ENCODE results near the gene FAM204A. TPM values are rescaled to one million over a fixed set of nuclear protein-coding genes. Genes with fewer than 3 reads are reported as not detected.

FAM204A gene
- total RNA-seq, 1 donor from 2014 or later, result 77.3 TPM

DNA sequence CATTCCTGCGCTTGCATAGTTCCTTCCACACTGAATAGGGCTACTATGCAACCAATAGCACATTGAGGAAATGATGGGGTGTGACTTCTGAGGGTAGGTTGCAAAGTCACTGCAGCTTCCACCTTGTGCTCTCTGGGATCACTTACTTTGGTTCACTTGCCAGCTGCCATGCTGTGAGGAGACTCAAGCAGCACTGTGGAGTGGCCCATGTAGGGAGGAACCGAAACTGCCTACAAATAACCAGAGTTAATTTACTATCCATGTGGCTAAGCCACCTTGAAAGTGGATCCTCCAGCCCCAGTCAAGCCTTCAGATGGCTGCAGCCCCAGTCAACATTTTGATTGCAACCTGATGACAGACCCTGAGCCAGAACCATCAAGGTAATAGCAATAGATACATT lies 64.3 kb downstream of the FAM204A start:
- DNase-seq, result no peak

GRCh38 chr10:118276727-118277126 lies 65.4 kb downstream of the FAM204A start:
- DNase-seq, result no peak

- DNase-seq, result no peak
Observed at GRCh38 chr10:118276204-118276603, 65.9 kb downstream of the FAM204A start.

DNA sequence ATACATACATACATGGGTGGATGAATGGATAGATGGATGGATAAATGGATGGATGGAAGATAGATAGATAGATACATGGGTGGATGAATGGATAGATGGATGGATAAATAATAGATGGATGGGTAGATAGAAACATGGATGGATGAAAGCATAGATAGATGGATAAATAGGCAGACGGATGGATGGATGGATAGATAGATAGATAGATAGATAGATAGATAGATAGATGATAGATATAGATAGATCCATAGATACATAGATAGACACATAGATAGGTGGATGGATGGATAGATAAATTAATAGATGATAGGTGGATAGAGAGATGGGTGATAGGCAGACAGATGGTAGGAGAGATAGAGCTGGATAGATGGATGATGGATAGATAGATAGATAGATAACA lies 68.5 kb downstream of the FAM204A start:
- DNase-seq, result no peak

DNA sequence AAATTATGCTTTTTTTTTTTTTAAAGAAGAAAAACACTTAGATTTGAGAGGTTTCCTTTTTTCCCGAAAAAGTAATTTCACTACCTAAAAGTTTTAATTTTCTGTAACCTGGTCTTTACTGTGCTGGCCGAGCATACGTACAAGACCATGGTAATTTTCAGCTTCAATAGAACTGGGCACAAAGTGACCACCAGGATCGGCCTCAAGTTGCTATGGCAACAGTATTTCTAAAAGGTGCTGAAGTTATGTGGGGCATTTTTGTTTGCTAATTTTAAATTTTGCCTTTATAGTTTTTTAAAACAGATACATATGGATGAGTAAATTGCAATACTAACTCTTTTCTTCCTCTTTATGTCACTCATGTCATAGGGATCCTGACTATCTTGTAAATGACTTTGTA lies 69.4 kb downstream of the FAM204A start:
- DNase-seq, result no peak

GRCh38 chr10:118272149-118272721 lies 69.9 kb downstream of the FAM204A start:
- DNase-seq, result no peak

DNA sequence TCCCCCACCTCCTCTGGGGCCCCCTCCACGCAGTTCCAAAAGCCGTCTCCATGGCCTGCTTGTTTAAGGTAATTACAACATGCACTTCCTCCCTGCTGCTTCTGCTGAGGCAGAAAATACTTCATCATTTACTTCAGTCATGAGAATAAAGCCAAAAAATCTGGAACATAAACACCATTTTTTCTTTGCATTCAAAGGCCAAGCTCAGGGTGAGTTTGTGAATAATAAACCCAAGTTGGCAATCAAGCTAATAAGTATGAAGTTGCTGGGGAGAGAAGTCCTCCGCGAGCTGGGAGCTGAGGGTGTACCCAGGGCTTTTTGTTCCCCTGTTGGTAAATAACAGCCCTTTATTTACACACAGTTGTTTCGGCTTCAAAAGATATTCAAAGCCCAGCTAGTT lies 70.5 kb downstream of the FAM204A start:
- DNase-seq, result no peak

DNA sequence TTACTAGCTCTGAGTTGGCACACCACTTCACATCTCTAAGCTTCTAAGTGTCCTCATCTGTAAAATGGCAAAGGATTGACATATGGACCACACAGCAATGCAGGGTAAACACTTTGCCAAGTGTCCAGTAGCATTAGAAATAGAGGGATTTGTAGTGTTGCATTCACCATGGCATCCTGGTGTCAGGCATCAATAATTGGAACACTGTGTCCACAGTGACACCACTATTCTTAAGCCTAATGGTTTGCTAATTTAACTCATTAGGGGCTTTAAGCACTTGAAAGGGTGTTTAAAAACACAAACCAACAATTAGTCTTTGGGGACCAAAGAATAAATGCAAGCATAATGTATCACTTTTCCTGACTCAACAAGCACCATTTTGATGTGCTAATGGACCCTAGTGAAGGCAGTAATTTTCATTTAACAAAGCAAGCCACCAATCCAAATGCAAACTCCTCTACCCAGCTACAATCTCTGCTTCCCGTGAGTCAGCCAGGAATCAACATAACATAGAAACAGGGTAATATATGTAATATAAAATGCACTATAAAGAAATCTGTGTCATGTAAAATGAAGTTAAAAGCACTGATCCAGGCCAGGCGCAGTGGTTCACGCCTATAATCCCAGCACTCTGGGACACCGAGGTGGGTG lies 75.9 kb downstream of the FAM204A start:
- no peak for DNase-seq

- DNase-seq, result no peak
Observed at GRCh38 chr10:118264838-118265470, 77.2 kb downstream of the FAM204A start.

DNA sequence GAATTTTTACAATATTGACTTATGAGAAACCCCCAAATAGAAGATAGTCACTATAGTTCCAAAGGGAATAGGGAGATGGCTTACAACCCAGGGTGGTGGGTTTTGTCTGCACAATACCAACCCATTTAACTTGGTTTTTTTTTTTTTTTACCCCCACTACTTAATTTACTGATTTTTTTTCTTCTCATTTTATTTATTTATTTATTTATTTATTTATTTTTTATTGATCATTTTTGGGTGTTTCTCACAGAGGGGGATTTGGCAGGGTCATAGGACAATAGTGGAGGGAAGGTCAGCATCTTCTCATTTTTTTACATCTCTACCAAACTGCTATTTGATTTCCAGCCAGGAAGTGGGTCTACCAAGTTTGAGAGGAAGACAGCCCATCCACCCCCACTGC lies 77.9 kb downstream of the FAM204A start:
- DNase-seq, result no peak

- no peak for DNase-seq
Observed at GRCh38 chr10:118262538-118262937, 79.6 kb downstream of the FAM204A start.

DNA sequence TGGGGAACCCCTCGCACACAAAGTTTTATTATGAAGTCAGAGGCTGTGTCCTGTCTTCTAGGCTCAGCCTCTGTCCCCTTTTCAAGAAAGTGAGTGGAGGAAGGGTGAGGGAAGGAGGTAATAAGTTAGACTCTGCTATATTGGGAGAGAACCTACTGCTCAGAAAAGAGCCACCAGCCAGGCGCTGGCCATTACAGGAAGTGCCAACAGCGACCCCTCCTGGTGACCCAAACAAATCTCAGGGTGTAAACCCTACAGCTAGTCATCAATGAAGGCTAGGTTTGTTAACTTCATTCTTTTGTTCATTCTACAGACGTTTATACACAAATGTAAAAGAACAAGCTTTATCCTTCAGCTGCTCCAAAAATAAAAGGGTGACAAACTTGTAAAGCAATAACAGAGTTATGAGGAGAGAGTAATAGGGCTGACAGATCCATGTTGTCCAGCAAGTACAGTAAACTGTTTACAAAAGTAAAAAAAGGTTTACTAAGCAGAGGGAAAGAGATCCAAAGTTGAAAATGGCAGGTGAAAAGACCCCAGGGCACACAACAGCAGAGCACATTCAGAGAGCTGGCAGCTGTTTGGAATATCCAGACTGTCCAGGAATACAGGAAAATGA lies 82.7 kb downstream of the FAM204A start:
- DNase-seq, result peak; percentile 15

DNA sequence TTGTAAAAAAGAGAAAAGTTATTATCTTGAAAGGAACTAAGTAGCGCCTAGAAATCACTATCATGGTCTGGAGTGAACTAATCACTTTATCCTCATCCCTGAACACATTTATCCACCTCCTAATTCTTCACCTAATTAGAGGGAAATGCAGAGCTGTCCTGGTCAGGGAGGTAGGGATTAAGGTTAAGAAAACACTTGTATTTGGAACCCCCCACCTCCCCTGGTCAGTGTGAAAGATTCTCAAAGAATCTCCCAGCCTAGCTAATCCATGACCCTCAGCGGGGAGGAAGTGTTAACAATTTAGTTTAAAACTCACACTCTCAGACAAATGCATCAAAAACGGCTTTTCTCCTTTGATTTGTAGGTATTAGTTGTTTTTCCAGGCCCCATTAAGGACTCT lies 83.8 kb downstream of the FAM204A start:
- DNase-seq, result no peak

DNA sequence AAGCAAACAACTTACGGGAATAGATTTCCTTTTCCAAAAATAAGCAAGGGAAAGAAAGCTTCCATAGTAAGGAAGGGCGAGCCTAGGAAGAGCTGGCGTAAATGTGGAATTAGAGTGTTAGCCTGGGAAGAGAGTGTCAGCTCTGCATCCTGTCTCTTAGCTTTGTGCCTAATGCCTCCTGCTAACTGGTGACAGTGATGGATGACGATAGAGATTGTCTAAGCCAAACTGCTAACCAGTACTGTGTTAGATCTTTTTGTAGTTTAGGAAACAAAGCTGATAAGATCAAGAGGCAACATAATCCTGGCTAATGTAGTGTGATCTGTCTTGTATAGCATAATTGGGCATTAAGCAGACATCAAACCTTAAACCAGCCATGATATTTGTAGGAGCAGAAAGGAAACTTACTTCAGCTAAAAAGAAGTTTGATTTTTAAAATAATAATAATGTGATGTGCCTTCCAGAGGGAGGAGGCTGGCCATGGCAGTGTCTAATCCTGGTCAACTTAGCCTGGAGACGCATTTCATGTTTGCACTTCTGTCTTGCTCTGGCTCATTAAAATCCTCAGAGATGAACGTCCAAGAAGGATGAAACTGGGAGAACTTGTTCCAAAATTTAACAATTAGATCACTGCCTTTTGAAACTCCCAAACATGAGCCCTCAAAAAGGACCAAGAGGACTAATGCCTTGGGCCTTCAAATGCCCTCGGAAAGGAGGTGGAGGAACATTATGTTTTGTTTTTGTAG lies 85.1 kb downstream of the FAM204A start:
- DNase-seq, result no peak

DNA sequence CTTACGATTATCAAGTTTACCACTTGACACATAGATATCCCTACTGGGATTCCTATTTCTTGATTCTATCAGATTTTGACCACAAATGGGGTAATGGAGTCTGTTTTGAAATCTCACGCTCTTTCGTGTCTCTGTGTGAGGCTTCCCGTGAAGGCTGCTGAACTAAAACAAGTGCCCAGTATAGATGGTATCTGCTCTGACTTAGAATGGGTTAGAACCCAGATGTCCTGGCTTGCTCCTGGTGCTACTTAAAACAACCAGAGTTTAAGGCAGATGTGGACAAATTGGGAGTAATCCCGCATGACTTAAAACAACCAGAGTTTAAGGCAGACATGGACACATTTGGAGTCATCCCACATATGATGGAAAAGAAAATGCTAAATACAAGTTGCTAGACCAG lies 85.9 kb downstream of the FAM204A start:
- DNase-seq, result no peak

DNA sequence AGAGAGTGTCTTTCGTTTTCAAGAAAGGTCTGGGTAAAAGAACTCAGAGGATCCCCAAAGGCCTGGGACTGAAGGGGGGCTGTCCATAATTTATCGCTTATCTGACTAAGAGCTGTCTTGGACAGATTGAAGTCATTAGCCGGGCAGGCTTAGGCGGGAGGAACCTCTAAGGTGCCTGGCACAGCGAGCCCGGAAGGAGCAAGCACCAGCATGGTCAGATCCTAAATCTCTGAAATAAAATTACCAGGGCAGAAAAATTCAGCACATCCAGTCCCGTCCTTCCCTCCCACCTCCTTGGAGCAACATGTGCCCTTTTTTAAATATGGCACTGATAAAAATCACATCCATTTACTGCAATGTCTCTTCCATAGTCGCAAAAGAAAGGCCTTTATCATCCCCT lies 86.8 kb downstream of the FAM204A start:
- no peak for DNase-seq

GRCh38 chr10:118254654-118255053 lies 87.5 kb downstream of the FAM204A start:
- DNase-seq, result no peak

GRCh38 chr10:118253397-118253796 lies 88.7 kb downstream of the FAM204A start:
- no peak for DNase-seq

- no peak for DNase-seq
Observed at GRCh38 chr10:118251791-118252190, 90.3 kb downstream of the FAM204A start.

GRCh38 chr10:118249714-118250113 lies 92.4 kb downstream of the FAM204A start:
- no peak for DNase-seq
